ENCODE measurements around the gene SMCR8. TPM values are rescaled to one million over a fixed set of nuclear protein-coding genes. Genes with fewer than 3 reads are reported as not detected.

SMCR8 gene, protein sequence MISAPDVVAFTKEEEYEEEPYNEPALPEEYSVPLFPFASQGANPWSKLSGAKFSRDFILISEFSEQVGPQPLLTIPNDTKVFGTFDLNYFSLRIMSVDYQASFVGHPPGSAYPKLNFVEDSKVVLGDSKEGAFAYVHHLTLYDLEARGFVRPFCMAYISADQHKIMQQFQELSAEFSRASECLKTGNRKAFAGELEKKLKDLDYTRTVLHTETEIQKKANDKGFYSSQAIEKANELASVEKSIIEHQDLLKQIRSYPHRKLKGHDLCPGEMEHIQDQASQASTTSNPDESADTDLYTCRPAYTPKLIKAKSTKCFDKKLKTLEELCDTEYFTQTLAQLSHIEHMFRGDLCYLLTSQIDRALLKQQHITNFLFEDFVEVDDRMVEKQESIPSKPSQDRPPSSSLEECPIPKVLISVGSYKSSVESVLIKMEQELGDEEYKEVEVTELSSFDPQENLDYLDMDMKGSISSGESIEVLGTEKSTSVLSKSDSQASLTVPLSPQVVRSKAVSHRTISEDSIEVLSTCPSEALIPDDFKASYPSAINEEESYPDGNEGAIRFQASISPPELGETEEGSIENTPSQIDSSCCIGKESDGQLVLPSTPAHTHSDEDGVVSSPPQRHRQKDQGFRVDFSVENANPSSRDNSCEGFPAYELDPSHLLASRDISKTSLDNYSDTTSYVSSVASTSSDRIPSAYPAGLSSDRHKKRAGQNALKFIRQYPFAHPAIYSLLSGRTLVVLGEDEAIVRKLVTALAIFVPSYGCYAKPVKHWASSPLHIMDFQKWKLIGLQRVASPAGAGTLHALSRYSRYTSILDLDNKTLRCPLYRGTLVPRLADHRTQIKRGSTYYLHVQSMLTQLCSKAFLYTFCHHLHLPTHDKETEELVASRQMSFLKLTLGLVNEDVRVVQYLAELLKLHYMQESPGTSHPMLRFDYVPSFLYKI
- total RNA-seq, result 14.2 and 14.7 TPM in 2 replicates

GRCh38 chr17:18314731-18315561 is at the start of gene SMCR8, which contains the start of gene TOP3A:
Gene SMCR8 (plus strand): TSS chr17:18315293. CDS start chr17:18315790, 497 bp downstream.
Gene TOP3A (minus strand): TSS chr17:18314994. CDS start chr17:18314778, 216 bp downstream.

GRCh38 chr17:18363101-18364049 is 48.3 kb downstream of the SMCR8 start, which contains the start of gene SHMT1:
Gene SHMT1 (minus strand): TSS chr17:18363550. CDS start chr17:18355981, 7,569 bp downstream.

Other genes with a start within 250 kb of the SMCR8 start
- gene DRG2, start 227.3 kb upstream of the SMCR8 start, total RNA-seq, result 24.1 and 35.4 TPM in 2 replicates
- under 0.01 TPM in 2 replicates for gene MYO15A, start 206.5 kb upstream of the SMCR8 start, total RNA-seq
- 103 and 130 TPM in 2 replicates for gene ALKBH5, start 131.5 kb upstream of the SMCR8 start, total RNA-seq
- gene LLGL1, start 89.7 kb upstream of the SMCR8 start, total RNA-seq, result 26.6 and 33.3 TPM in 2 replicates
- gene FLII, start 56.6 kb upstream of the SMCR8 start, total RNA-seq, result 354 and 405 TPM in 2 replicates
- 17.9 and 30.8 TPM in 2 replicates for gene MIEF2, start 54.6 kb upstream of the SMCR8 start, total RNA-seq
- 12.6 and 19.0 TPM in 2 replicates for gene TOP3A, start 299 bp upstream of the SMCR8 start, total RNA-seq
- 11.1 and 13.2 TPM in 2 replicates for gene SHMT1, start 48.3 kb downstream of the SMCR8 start, total RNA-seq
- gene EVPLL, start 62.5 kb downstream of the SMCR8 start, total RNA-seq, result 0.24 and 4.0 TPM in 2 replicates
- gene LGALS9C, start 161.5 kb downstream of the SMCR8 start, total RNA-seq, result 1.2 TPM in 1 of 2 replicates, not detected in the other